ENCODE measurements around the gene CELF4. TPM values are rescaled to one million over a fixed set of nuclear protein-coding genes. Genes with fewer than 3 reads are reported as not detected.

CELF4 gene
- total and polyA plus RNA-seq, 2 donors (not counting 3 experiments of a cell fraction or from before 2014, with no cell fraction given) = not detected

DNA sequence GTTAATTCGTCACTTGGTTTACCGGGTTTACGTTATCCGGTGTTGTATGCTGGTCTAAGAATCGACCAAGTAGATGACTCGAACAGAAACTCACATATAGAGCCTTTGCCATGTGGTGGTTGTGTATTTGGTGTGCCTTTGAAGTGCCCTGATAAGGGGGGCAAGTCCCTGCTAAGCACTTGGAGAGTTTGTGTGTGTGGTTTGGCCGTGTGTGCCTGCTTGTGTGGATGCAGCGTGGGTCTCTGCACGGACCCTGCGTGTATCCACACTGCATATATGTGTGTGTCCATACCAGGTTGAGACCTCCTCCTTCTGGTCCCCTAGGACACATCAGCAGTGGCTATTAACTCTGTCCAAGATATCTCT is 2.4 kb upstream of the CELF4 start:
- ChIA-PET POLR2A (no interaction called here), CTCF (interaction anchor here (1.2 kb wide), 1 partner anchor 12 kb away, joined by 3 read pairs; no protein-coding TSS in a partner anchor)
- Histone ChIP-seq H2AFZ (ENCODE audit: low read depth, low read length) (no peak overlapping the region), H3K4me1 (ENCODE audit: control insufficient read depth, extremely low read depth, insufficient read depth, low read length) (peaks cover 4% of the 10 kb centered on the region), H3K9me1 (replicated peaks; ENCODE audit: control insufficient read depth, extremely low read depth, insufficient read depth, low read length) (no peaks in the 10 kb centered on the region), H3K27me3 (ENCODE audit: control insufficient read depth in 2 of 2, insufficient read depth in 2 of 2, low read length in 2 of 2) (peaks cover 32 to 50% of the 10 kb centered on the region in 2 experiments), H3K79me2 (ENCODE audit: control insufficient read depth, insufficient read depth, low read length) (no peaks in the 10 kb centered on the region), H3K4me2 (ENCODE audit: insufficient read depth, low read length) (no peak overlapping the region), H3K27ac (ENCODE audit: insufficient read depth, low read depth, low read length) (no peak overlapping the region), H3K4me3 (replicated peaks in 1 of 3; ENCODE audit: insufficient read depth in 1 of 3, low read depth in 1 of 3, low read length in 3 of 3) (no peak overlapping the region), H4K20me1 (replicated peaks; ENCODE audit: control insufficient read depth, extremely low read depth, insufficient read depth, low read length) (no peaks in the 10 kb centered on the region), H3K9me3 (replicated peaks; ENCODE audit: control insufficient read depth, insufficient read depth, low read length) (no peaks in the 10 kb centered on the region), H3K36me3 (ENCODE audit: control insufficient read depth in 2 of 2, extremely low read depth in 1 of 2, insufficient read depth in 2 of 2, low read length in 2 of 2) (no peaks in the 10 kb centered on the region), H3K9ac (replicated peaks; ENCODE audit: extremely low read depth, insufficient read depth, low read length) (no peak overlapping the region)
- dilution Hi-C loops (cut with MboI; ENCODE audit: extremely low pct_ligation_motif_present, low sequenced_read_pairs) = no loop called here
- FAIRE-seq (no peak), DNase-seq (ENCODE audit: low read depth, low spot score) (no peak)
- intact Hi-C loops (cut with micrococcal nuclease) = no loop called here
- no TSS peak for BruUV-seq (replicated peaks)
- TF ChIP-seq POLR2A (IDR thresholded peaks at IDR 0.05; ENCODE audit: low read depth, low read length) (no peak), EZH2 (IDR thresholded peaks at IDR 0.05; ENCODE audit: borderline replicate concordance, low read depth, low read length, severe bottlenecking) (no peak), GATA2 (IDR thresholded peaks at IDR 0.05; ENCODE audit: insufficient read depth, insufficient read length, low read depth, low read length) (no peak), POLR2AphosphoS5 (IDR thresholded peaks at IDR 0.05; ENCODE audit: insufficient read depth, low read depth, low read length) (no peak), MYC (IDR thresholded peaks at IDR 0.05; ENCODE audit: low read depth, low read length) (no peak), FOS (IDR thresholded peaks at IDR 0.05; ENCODE audit: borderline replicate concordance, insufficient read depth, low read length) (no peak), JUN (IDR thresholded peaks at IDR 0.05; ENCODE audit: borderline replicate concordance, insufficient read depth, insufficient read length, low read depth) (no peak)
- TF ChIP-seq, protein P1, sequence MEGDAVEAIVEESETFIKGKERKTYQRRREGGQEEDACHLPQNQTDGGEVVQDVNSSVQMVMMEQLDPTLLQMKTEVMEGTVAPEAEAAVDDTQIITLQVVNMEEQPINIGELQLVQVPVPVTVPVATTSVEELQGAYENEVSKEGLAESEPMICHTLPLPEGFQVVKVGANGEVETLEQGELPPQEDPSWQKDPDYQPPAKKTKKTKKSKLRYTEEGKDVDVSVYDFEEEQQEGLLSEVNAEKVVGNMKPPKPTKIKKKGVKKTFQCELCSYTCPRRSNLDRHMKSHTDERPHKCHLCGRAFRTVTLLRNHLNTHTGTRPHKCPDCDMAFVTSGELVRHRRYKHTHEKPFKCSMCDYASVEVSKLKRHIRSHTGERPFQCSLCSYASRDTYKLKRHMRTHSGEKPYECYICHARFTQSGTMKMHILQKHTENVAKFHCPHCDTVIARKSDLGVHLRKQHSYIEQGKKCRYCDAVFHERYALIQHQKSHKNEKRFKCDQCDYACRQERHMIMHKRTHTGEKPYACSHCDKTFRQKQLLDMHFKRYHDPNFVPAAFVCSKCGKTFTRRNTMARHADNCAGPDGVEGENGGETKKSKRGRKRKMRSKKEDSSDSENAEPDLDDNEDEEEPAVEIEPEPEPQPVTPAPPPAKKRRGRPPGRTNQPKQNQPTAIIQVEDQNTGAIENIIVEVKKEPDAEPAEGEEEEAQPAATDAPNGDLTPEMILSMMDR (IDR thresholded peaks at IDR 0.05; ENCODE audit: extremely low read depth in 1 of 2, insufficient read depth in 1 of 2, low read depth in 1 of 2, low read length in 2 of 2) = no peak
- TF ChIP-seq, protein P2, sequence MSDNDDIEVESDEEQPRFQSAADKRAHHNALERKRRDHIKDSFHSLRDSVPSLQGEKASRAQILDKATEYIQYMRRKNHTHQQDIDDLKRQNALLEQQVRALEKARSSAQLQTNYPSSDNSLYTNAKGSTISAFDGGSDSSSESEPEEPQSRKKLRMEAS (IDR thresholded peaks at IDR 0.05; ENCODE audit: insufficient read depth, insufficient read length) = no peak
